Loucy (cell line): ENCODE measurements around the gene OR2L8.

Experiments used
- H2AFZ ChIP-seq: fragments of 200-600 bp; sonication (generic); 2 replicates; pipeline ENCODE4 v1.6.0; 2016; ENCODE audit warnings: antibody characterized with exemption, mild to moderate bottlenecking, low read length, moderate library complexity
- H3F3A ChIP-seq: fragments of 200-600 bp; 2 replicates; pipeline ENCODE4 v1.6.0; 2016; ENCODE audit warnings: antibody characterized with exemption, low read depth, mild to moderate bottlenecking
- H3K27me3 ChIP-seq: fragments of 200-600 bp; sonication (generic); 2 replicates; pipeline ENCODE4 v1.6.1; 2014; ENCODE audit warnings: low read length, mild to moderate bottlenecking; ENCODE audit not compliant: insufficient read depth, poor library complexity, severe bottlenecking
- H3K36me3 ChIP-seq: fragments of 200-600 bp; sonication (generic); 2 replicates; pipeline ENCODE4 v1.6.1; 2016; ENCODE audit warnings: low read length; ENCODE audit not compliant: insufficient read depth
- H3K4me1 ChIP-seq: fragments of 200-600 bp; sonication (generic); 2 replicates; pipeline ENCODE4 v1.5.1; 2014; ENCODE audit warnings: low read length, mild to moderate bottlenecking; ENCODE audit not compliant: insufficient read depth, poor library complexity, severe bottlenecking
- H3K4me2 ChIP-seq: fragments of 200-600 bp; sonication (generic); 2 replicates; pipeline ENCODE4 v1.6.0; 2014; ENCODE audit warnings: antibody characterized with exemption, low read length, low read depth, mild to moderate bottlenecking; ENCODE audit not compliant: poor library complexity, severe bottlenecking
- H3K4me3 ChIP-seq: fragments of 200-600 bp; sonication (generic); 2 replicates; pipeline ENCODE4 v1.5.1; 2014; ENCODE audit warnings: low read length, mild to moderate bottlenecking, mixed read lengths; ENCODE audit not compliant: poor library complexity, severe bottlenecking
- H3K79me2 ChIP-seq: fragments of 200-600 bp; sonication (generic); 2 replicates; pipeline ENCODE4 v1.6.1; 2014; ENCODE audit warnings: low read length; ENCODE audit not compliant: insufficient read depth
- H3K9ac ChIP-seq: fragments of 200-600 bp; sonication (generic); 2 replicates; pipeline ENCODE4 v1.6.0; 2014; ENCODE audit warnings: mild to moderate bottlenecking, low read depth, low read length, moderate library complexity; ENCODE audit not compliant: poor library complexity, severe bottlenecking
- H3K9me2 ChIP-seq: fragments of 200-600 bp; sonication (generic); replicated peaks from 2 replicates; pipeline ENCODE4 v1.6.1; 2016; ENCODE audit warnings: low read depth, low read length, mixed read lengths
- H3K9me3 ChIP-seq: fragments of 200-600 bp; sonication (generic); 2 replicates; pipeline ENCODE4 v1.6.1; 2014; ENCODE audit warnings: mild to moderate bottlenecking, antibody characterized with exemption, low read length, low read depth; ENCODE audit not compliant: insufficient read depth
- H4K20me1 ChIP-seq: fragments of 200-600 bp; sonication (generic); 2 replicates; pipeline ENCODE4 v1.6.0; 2014; ENCODE audit warnings: antibody characterized with exemption, low read length, mild to moderate bottlenecking; ENCODE audit not compliant: insufficient read depth, poor library complexity, severe bottlenecking
- EZH2phosphoT487 ChIP-seq: fragments of 200-600 bp; IDR thresholded peaks from 2 replicates; pipeline ENCODE4 v1.6.1; 2018; ENCODE audit warnings: antibody characterized with exemption, mild to moderate bottlenecking, moderate library complexity, borderline replicate concordance
- TF ChIP-seq, protein P1 (sequence below): fragments of 200-600 bp; sonication (generic); conservative IDR thresholded peaks from 2 replicates; pipeline ENCODE4 v1.5.1; 2014; ENCODE audit warnings: mild to moderate bottlenecking, antibody characterized with exemption, low read length

Gene OR2L8, protein sequence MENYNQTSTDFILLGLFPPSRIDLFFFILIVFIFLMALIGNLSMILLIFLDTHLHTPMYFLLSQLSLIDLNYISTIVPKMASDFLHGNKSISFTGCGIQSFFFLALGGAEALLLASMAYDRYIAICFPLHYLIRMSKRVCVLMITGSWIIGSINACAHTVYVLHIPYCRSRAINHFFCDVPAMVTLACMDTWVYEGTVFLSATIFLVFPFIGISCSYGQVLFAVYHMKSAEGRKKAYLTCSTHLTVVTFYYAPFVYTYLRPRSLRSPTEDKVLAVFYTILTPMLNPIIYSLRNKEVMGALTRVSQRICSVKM

DNA sequence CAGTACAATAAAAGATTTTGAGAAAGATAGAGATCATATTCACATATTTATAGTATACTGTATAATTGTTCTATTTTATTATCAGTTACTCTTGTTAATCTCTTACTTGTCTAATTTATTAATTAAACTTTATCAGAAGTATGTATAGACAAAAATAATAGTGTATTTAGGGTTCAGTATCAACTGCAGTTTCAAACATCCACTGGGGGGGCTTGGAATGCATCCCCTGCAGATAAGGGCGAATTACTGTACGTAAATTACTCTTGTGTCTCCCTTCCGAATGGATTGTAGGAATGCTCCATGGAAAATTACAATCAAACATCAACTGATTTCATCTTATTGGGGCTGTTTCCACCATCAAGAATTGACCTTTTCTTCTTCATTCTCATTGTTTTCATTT, at the start of gene OR2L8:
Gene OR2L8, plus strand, starts transcription at position 301 of the 400 bp plus-strand sequence. Its CDS starts 0 bp downstream, at position 301.
- no peak within 1 kb of the TSS for H3K4me3 ChIP-seq
- no peaks in the 10 kb centered on the region for H3K4me1 ChIP-seq
- no peak for TF ChIP-seq EZH2phosphoT487
- TF ChIP-seq, protein P1, sequence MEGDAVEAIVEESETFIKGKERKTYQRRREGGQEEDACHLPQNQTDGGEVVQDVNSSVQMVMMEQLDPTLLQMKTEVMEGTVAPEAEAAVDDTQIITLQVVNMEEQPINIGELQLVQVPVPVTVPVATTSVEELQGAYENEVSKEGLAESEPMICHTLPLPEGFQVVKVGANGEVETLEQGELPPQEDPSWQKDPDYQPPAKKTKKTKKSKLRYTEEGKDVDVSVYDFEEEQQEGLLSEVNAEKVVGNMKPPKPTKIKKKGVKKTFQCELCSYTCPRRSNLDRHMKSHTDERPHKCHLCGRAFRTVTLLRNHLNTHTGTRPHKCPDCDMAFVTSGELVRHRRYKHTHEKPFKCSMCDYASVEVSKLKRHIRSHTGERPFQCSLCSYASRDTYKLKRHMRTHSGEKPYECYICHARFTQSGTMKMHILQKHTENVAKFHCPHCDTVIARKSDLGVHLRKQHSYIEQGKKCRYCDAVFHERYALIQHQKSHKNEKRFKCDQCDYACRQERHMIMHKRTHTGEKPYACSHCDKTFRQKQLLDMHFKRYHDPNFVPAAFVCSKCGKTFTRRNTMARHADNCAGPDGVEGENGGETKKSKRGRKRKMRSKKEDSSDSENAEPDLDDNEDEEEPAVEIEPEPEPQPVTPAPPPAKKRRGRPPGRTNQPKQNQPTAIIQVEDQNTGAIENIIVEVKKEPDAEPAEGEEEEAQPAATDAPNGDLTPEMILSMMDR, result no peak
- H3K9ac ChIP-seq, result no peak within 1 kb of the TSS
- H3K9me3 ChIP-seq, result no peaks in the 10 kb centered on the region
- no peaks in the 10 kb centered on the region for H3F3A ChIP-seq
- no peaks in the 10 kb centered on the region for H3K9me2 ChIP-seq
- H4K20me1 ChIP-seq, result no peaks in the 10 kb centered on the region
- H3K4me2 ChIP-seq, result no peak within 1 kb of the TSS
- H3K79me2 ChIP-seq, result no peaks in the 10 kb centered on the region
- H3K27me3 ChIP-seq, result no peaks in the 10 kb centered on the region
- no peak within 1 kb of the TSS for H2AFZ ChIP-seq
- no peaks in the 10 kb centered on the region for H3K36me3 ChIP-seq

GRCh38 chr1:247904122-247904521, 44.5 kb upstream of the OR2L8 start:
- Histone ChIP-seq H3K79me2 (no peaks in the 10 kb centered on the region), H3K9ac (no peak overlapping the region), H3K36me3 (no peaks in the 10 kb centered on the region), H3K9me3 (no peaks in the 10 kb centered on the region), H4K20me1 (no peaks in the 10 kb centered on the region), H3K27me3 (no peaks in the 10 kb centered on the region), H3F3A (no peaks in the 10 kb centered on the region), H3K4me1 (peaks cover 3% of the 10 kb centered on the region), H3K4me2 (no peak overlapping the region), H3K9me2 (no peaks in the 10 kb centered on the region), H2AFZ (no peak overlapping the region), H3K4me3 (no peak overlapping the region)
- TF ChIP-seq EZH2phosphoT487, result no peak
- TF ChIP-seq, protein P1, result no peak

- Histone ChIP-seq H3K4me1 (peaks cover 3% of the 10 kb centered on the region), H3K36me3 (no peaks in the 10 kb centered on the region), H4K20me1 (no peaks in the 10 kb centered on the region), H3F3A (no peaks in the 10 kb centered on the region), H3K4me2 (no peak overlapping the region), H3K9ac (no peak overlapping the region), H3K79me2 (no peaks in the 10 kb centered on the region), H3K4me3 (no peak overlapping the region), H3K9me3 (no peaks in the 10 kb centered on the region), H2AFZ (no peak overlapping the region), H3K9me2 (no peaks in the 10 kb centered on the region), H3K27me3 (no peaks in the 10 kb centered on the region)
- TF ChIP-seq EZH2phosphoT487, result no peak
- TF ChIP-seq, protein P1, result no peak
Measured at GRCh38 chr1:247905181-247905580, 43.5 kb upstream of the OR2L8 start.
